Measurements from ENCODE around the gene VGLL4.

GRCh38 chr3:11679964-11680363 is 36.2 kb upstream of the VGLL4 start:
- TF ChIP-seq ZFP3 (CRISPR knock-in tag; IDR thresholded peaks at IDR 0.05) (no peak), GLIS3 (CRISPR knock-in tag; IDR thresholded peaks at IDR 0.05) (no peak), RARB (CRISPR knock-in tag; IDR thresholded peaks at IDR 0.05) (no peak)

Measured in SK-N-SH treated with all-trans-retinoic acid at 6 μM for 48 hours (cell line).